ENCODE data around the gene KIR3DL2. TPM values are rescaled to one million over a fixed set of nuclear protein-coding genes. Genes with fewer than 3 reads are reported as not detected.
"Not testable (repeated sequence)": the region's sequence is repeated elsewhere in the genome, so short reads cannot be mapped to it uniquely, and the experiment has no call there.

The KIR3DL2 gene
- polyA plus RNA-seq, 1 donor from 2014 or later, result not detected

DNA sequence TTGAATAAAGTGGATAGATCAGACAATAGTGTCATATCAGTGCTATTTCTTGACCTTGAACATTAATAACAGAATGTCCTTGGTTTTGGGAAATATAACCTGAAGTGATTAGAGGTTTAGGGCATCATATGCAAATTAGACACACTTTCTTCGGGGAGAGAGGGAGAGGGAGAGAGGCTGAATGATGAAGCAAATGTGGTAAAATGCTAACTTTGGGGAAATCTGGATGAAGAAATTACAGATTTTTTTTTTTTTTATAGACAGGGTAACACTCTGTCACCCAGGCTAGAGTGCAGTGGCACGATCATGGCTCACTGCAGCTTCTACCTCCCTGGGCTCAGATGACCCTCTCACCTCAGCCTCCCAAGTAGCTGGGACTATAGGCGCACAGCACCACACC, 51.8 kb downstream of the KIR3DL2 start:
- Histone ChIP-seq H4K20me1 (ENCODE audit: insufficient read depth) (no peaks in the 10 kb centered on the region), H3K4me2 (ENCODE audit: low read length) (no peak overlapping the region), H3K27me3 (ENCODE audit: insufficient read depth, low read depth, low read length) (no peaks in the 10 kb centered on the region), H3K36me3 (ENCODE audit: insufficient read depth, low read length) (no peaks in the 10 kb centered on the region), H2AFZ (ENCODE audit: low read depth, low read length) (no peak overlapping the region), H3K27ac (ENCODE audit: low read length) (no peak overlapping the region), H3K4me3 (ENCODE audit: low read length) (no peak overlapping the region), H3K79me2 (replicated peaks; ENCODE audit: insufficient read depth, low read length) (no peaks in the 10 kb centered on the region), H3K9me2 (ENCODE audit: insufficient read depth, low read length) (no peaks in the 10 kb centered on the region), H3K9ac (ENCODE audit: low read length) (no peak overlapping the region), H3F3A (ENCODE audit: insufficient read depth, low read length, poor library complexity, severe bottlenecking) (no peaks in the 10 kb centered on the region), H3K9me3 (ENCODE audit: low read length) (no peaks in the 10 kb centered on the region)
- TF ChIP-seq RAD21 (conservative IDR thresholded peaks at IDR 0.05) (no peak), POLR2AphosphoS5 (IDR thresholded peaks at IDR 0.05) (no peak)

DNA sequence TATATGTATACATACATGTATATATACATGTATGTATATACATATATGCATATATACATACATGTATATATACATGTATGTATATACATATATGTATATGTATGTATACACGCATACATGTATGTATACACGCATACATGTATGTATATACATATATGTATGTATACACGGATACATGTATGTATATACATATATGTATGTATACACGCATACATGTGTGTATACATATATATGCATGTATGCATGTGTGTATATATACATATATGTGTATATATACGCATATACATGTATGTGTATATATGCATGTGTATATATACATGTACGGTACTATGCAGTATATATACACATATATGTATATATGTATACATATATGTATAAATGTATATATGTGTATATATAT, 53.1 kb downstream of the KIR3DL2 start:
- TF ChIP-seq MXI1 (conservative IDR thresholded peaks at IDR 0.05; ENCODE audit: poor library complexity, severe bottlenecking) (no peak), EP300 (conservative IDR thresholded peaks at IDR 0.05; ENCODE audit: poor library complexity, severe bottlenecking) (no peak), TAF1 (IDR thresholded peaks at IDR 0.05; ENCODE audit: low read depth) (no peak), SMC3 (conservative IDR thresholded peaks at IDR 0.05; ENCODE audit: poor library complexity) (no peak), RAD21 (conservative IDR thresholded peaks at IDR 0.05) (no peak), EZH2 (IDR thresholded peaks at IDR 0.05; ENCODE audit: borderline replicate concordance, insufficient read depth, low read length, poor library complexity, severe bottlenecking) (no peak), POLR2AphosphoS5 (IDR thresholded peaks at IDR 0.05) (no peak)
- TF ChIP-seq, protein P1, sequence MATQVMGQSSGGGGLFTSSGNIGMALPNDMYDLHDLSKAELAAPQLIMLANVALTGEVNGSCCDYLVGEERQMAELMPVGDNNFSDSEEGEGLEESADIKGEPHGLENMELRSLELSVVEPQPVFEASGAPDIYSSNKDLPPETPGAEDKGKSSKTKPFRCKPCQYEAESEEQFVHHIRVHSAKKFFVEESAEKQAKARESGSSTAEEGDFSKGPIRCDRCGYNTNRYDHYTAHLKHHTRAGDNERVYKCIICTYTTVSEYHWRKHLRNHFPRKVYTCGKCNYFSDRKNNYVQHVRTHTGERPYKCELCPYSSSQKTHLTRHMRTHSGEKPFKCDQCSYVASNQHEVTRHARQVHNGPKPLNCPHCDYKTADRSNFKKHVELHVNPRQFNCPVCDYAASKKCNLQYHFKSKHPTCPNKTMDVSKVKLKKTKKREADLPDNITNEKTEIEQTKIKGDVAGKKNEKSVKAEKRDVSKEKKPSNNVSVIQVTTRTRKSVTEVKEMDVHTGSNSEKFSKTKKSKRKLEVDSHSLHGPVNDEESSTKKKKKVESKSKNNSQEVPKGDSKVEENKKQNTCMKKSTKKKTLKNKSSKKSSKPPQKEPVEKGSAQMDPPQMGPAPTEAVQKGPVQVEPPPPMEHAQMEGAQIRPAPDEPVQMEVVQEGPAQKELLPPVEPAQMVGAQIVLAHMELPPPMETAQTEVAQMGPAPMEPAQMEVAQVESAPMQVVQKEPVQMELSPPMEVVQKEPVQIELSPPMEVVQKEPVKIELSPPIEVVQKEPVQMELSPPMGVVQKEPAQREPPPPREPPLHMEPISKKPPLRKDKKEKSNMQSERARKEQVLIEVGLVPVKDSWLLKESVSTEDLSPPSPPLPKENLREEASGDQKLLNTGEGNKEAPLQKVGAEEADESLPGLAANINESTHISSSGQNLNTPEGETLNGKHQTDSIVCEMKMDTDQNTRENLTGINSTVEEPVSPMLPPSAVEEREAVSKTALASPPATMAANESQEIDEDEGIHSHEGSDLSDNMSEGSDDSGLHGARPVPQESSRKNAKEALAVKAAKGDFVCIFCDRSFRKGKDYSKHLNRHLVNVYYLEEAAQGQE (IDR thresholded peaks at IDR 0.05; ENCODE audit: borderline replicate concordance), result no peak
- TF ChIP-seq, protein P2, sequence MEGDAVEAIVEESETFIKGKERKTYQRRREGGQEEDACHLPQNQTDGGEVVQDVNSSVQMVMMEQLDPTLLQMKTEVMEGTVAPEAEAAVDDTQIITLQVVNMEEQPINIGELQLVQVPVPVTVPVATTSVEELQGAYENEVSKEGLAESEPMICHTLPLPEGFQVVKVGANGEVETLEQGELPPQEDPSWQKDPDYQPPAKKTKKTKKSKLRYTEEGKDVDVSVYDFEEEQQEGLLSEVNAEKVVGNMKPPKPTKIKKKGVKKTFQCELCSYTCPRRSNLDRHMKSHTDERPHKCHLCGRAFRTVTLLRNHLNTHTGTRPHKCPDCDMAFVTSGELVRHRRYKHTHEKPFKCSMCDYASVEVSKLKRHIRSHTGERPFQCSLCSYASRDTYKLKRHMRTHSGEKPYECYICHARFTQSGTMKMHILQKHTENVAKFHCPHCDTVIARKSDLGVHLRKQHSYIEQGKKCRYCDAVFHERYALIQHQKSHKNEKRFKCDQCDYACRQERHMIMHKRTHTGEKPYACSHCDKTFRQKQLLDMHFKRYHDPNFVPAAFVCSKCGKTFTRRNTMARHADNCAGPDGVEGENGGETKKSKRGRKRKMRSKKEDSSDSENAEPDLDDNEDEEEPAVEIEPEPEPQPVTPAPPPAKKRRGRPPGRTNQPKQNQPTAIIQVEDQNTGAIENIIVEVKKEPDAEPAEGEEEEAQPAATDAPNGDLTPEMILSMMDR (IDR thresholded peaks at IDR 0.05; ENCODE audit: poor library complexity, severe bottlenecking), result no peak
- Histone ChIP-seq H3K9me3 (ENCODE audit: low read length) (no peaks in the 10 kb centered on the region), H3K27ac (ENCODE audit: low read length) (no peak overlapping the region), H3K4me2 (ENCODE audit: low read length) (no peak overlapping the region), H3K79me2 (replicated peaks; ENCODE audit: insufficient read depth, low read length) (no peaks in the 10 kb centered on the region), H3K36me3 (ENCODE audit: insufficient read depth, low read length) (no peaks in the 10 kb centered on the region), H3F3A (ENCODE audit: insufficient read depth, low read length, poor library complexity, severe bottlenecking) (no peaks in the 10 kb centered on the region), H3K27me3 (ENCODE audit: insufficient read depth, low read depth, low read length) (no peaks in the 10 kb centered on the region), H2AFZ (ENCODE audit: low read depth, low read length) (no peak overlapping the region), H4K20me1 (ENCODE audit: insufficient read depth) (no peaks in the 10 kb centered on the region), H3K9ac (ENCODE audit: low read length) (no peak overlapping the region), H3K4me3 (ENCODE audit: low read length) (no peak overlapping the region), H3K9me2 (ENCODE audit: insufficient read depth, low read length) (no peaks in the 10 kb centered on the region)

DNA sequence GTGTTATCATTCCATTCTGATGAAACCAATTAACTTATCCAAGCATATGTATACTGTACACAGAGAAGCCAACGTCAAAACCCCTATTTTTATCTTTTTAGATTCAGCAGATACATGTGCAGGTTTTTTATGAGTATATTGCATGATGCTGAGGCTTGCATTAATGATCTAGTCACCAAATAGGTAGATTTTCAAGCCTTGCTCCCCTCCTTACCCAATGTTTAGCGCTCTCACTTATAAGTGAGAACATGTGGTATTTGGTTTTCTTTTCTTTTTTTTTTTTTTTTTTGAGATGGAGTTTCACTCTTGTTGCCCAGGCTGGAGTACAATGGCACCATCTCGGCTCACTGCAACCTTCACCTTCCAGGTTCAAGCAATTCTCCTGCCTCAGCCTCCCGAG, 54.0 kb downstream of the KIR3DL2 start:
- not testable (repeated sequence) for H3K9ac ChIP-seq (ENCODE audit: low read length); H3K27ac ChIP-seq (ENCODE audit: low read length); H3K27me3 ChIP-seq (ENCODE audit: insufficient read depth, low read depth, low read length); H3K9me2 ChIP-seq (ENCODE audit: insufficient read depth, low read length); H3K4me3 ChIP-seq (ENCODE audit: low read length); H3F3A ChIP-seq (ENCODE audit: insufficient read depth, low read length, poor library complexity, severe bottlenecking); H4K20me1 ChIP-seq (ENCODE audit: insufficient read depth); H3K79me2 ChIP-seq (replicated peaks; ENCODE audit: insufficient read depth, low read length); H3K4me2 ChIP-seq (ENCODE audit: low read length); H2AFZ ChIP-seq (ENCODE audit: low read depth, low read length); H3K36me3 ChIP-seq (ENCODE audit: insufficient read depth, low read length); H3K9me3 ChIP-seq (ENCODE audit: low read length)

Data from neural cell (in vitro differentiated cells).